ENCODE results near the gene HSPG2. TPM values are rescaled to one million over a fixed set of nuclear protein-coding genes. Genes with fewer than 3 reads are reported as not detected.

Gene HSPG2
- total RNA-seq, 1 experiment from 2014 or later = 35.1 TPM

GRCh38 chr1:21879928-21880618 is 57.0 kb downstream of the HSPG2 start:
- TSS peak; percentile 17 for BruUV-seq (replicated peaks)
- Histone ChIP-seq H3K36me3 (ENCODE audit: low read depth, low read length) (no peaks in the 10 kb centered on the region; the same call in 1 of the 2 replicates), H3K9ac (ENCODE audit: low read length) (no peak overlapping the region), H3K4me3 (ENCODE audit: low read length) (no peak overlapping the region), H3K79me2 (ENCODE audit: low read length) (no peaks in the 10 kb centered on the region), H3K27ac (ENCODE audit: low read length) (no peak overlapping the region), H3F3A (ENCODE audit: low read length, unreplicated experiment) (no peaks in the 10 kb centered on the region), H3K9me3 (ENCODE audit: low read length) (no peaks in the 10 kb centered on the region), H2AFZ (ENCODE audit: low read length) (no peak overlapping the region), H3K27me3 (ENCODE audit: low read length) (no peaks in the 10 kb centered on the region), H3K9me2 (replicated peaks; ENCODE audit: low read length) (no peaks in the 10 kb centered on the region), H3K4me1 (ENCODE audit: insufficient read depth, low read length) (no peaks in the 10 kb centered on the region), H3K4me2 (ENCODE audit: low read length) (no peak overlapping the region), H4K20me1 (ENCODE audit: low read length) (no peaks in the 10 kb centered on the region)
- ChIA-PET POLR2A (ENCODE audit: unreplicated experiment) (no interaction called here), CTCF (no interaction called here)
- no peak for TF ChIP-seq EZH2 (IDR thresholded peaks at IDR 0.05; ENCODE audit: low read length, unreplicated experiment)
- ATAC-seq = no peak
- intact Hi-C loops (cut with micrococcal nuclease) = no loop called here
- no peak for DNase-seq

DNA sequence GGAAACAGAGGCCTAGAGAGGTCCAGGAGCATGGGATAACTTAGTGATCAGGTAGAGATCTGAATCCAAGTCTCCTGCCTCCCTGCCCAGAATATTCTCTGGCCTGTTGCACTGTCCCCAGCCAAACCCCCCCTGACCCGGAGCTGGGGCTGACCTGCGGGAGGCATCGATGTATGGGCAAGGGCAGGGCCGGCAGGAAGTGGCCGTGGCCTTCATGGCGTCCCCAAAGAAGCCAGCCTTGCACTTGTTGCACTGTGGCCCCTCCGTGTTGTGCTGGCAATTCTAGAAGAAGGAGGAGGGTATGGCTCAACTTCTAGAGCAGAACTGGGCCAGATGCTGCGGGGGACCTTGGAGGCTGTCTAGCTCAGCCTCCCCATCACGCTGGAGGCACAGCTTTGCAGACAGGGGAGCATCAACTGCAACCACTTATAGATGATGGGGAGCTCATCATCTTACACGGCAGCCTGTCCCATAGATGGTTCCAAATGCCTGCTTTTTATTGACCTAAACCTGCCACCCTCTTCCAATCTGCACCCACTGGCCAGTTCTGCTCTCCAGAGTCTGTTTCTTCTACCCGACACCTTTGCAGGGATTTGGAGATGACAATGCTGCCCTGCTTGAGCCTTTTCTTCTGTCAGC is 58.2 kb downstream of the HSPG2 start:
- BruUV-seq (replicated peaks) = no TSS peak
- Histone ChIP-seq H3K9me3 (ENCODE audit: low read length) (no peaks in the 10 kb centered on the region), H3K9me2 (replicated peaks; ENCODE audit: low read length) (no peaks in the 10 kb centered on the region), H3K4me1 (ENCODE audit: insufficient read depth, low read length) (no peaks in the 10 kb centered on the region), H3K27ac (ENCODE audit: low read length) (no peak overlapping the region), H3K79me2 (ENCODE audit: low read length) (no peaks in the 10 kb centered on the region), H2AFZ (ENCODE audit: low read length) (no peak overlapping the region), H3K36me3 (ENCODE audit: low read depth, low read length) (no peaks in the 10 kb centered on the region; the same call in 1 of the 2 replicates), H3K27me3 (ENCODE audit: low read length) (no peaks in the 10 kb centered on the region), H3K4me2 (ENCODE audit: low read length) (no peak overlapping the region), H3K4me3 (ENCODE audit: low read length) (no peak overlapping the region), H3K9ac (ENCODE audit: low read length) (no peak overlapping the region), H3F3A (ENCODE audit: low read length, unreplicated experiment) (no peaks in the 10 kb centered on the region), H4K20me1 (ENCODE audit: low read length) (no peaks in the 10 kb centered on the region)
- CTCF ChIA-PET = no interaction called here
- DNase-seq (no peak), ATAC-seq (no peak)
- TF ChIP-seq, protein P1, sequence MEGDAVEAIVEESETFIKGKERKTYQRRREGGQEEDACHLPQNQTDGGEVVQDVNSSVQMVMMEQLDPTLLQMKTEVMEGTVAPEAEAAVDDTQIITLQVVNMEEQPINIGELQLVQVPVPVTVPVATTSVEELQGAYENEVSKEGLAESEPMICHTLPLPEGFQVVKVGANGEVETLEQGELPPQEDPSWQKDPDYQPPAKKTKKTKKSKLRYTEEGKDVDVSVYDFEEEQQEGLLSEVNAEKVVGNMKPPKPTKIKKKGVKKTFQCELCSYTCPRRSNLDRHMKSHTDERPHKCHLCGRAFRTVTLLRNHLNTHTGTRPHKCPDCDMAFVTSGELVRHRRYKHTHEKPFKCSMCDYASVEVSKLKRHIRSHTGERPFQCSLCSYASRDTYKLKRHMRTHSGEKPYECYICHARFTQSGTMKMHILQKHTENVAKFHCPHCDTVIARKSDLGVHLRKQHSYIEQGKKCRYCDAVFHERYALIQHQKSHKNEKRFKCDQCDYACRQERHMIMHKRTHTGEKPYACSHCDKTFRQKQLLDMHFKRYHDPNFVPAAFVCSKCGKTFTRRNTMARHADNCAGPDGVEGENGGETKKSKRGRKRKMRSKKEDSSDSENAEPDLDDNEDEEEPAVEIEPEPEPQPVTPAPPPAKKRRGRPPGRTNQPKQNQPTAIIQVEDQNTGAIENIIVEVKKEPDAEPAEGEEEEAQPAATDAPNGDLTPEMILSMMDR (conservative IDR thresholded peaks at IDR 0.05; ENCODE audit: low read depth, low read length) = no peak
- intact Hi-C loops (cut with micrococcal nuclease) = no loop called here
- POLR2A ChIA-PET (ENCODE audit: unreplicated experiment) = no interaction called here

- no peak overlapping the region for H3K27ac ChIP-seq (ENCODE audit: low read length)
- H3K36me3 ChIP-seq (ENCODE audit: low read depth, low read length) = no peaks in the 10 kb centered on the region; the same call in 1 of the 2 replicates
- POLR2A ChIA-PET (ENCODE audit: unreplicated experiment) = no interaction called here
- no peak for DNase-seq
- CTCF ChIA-PET = no interaction called here
- no peak for ATAC-seq
- no peaks in the 10 kb centered on the region for H3K9me2 ChIP-seq (replicated peaks; ENCODE audit: low read length)
- H3K9ac ChIP-seq (ENCODE audit: low read length) = no peak overlapping the region
- no peaks in the 10 kb centered on the region for H4K20me1 ChIP-seq (ENCODE audit: low read length)
- no peaks in the 10 kb centered on the region for H3K27me3 ChIP-seq (ENCODE audit: low read length)
- TF ChIP-seq, protein P1 (conservative IDR thresholded peaks at IDR 0.05; ENCODE audit: low read depth, low read length) = no peak
- no peaks in the 10 kb centered on the region for H3K4me1 ChIP-seq (ENCODE audit: insufficient read depth, low read length)
- no TSS peak for BruUV-seq (replicated peaks)
- no peaks in the 10 kb centered on the region for H3K9me3 ChIP-seq (ENCODE audit: low read length)
- no peak overlapping the region for H3K4me2 ChIP-seq (ENCODE audit: low read length)
- H3K4me3 ChIP-seq (ENCODE audit: low read length) = no peak overlapping the region
- H2AFZ ChIP-seq (ENCODE audit: low read length) = no peak overlapping the region
- H3F3A ChIP-seq (ENCODE audit: low read length, unreplicated experiment) = no peaks in the 10 kb centered on the region
- no peaks in the 10 kb centered on the region for H3K79me2 ChIP-seq (ENCODE audit: low read length)
- intact Hi-C loops (cut with micrococcal nuclease) = no loop called here
Observed at GRCh38 chr1:21878009-21878773, 58.9 kb downstream of the HSPG2 start.

All from PC-3 (cell line).